ENCODE data around the gene SH3GL3.

DNA sequence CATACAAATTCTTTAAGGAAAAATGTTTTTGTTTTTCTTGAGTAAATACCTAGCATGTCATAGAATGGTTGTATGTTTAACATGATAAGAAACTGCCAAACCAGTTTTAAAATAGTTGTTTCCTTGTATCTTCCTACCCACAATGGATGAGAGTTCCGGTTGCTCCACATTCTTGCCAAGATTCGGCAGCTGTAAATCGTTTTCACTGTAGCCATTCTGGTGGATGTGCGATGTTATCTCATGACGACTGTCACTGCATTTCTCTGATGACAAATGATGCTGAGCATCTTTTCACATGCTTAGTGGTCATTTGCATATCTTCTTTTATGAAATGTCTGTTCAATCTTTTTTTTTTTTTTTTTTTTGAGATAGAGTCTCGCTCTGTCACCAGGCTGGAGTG, 36.6 kb upstream of the SH3GL3 start:
- no peak for TF ChIP-seq NFIC (IDR thresholded peaks at IDR 0.05)
- TF ChIP-seq FOXM1 (IDR thresholded peaks at IDR 0.05; ENCODE audit: borderline replicate concordance, low read depth): no peak

All from Ishikawa (cell line).